Fibroblast of lung (primary cell): Measurements from ENCODE around the gene LOXL3. TPM values are rescaled to one million over a fixed set of nuclear protein-coding genes. Genes with fewer than 3 reads are reported as not detected.
A peak's percentile ranks its signal among the peaks of the same experiment; 100 is the strongest.

ENCODE experiments used
- DNase-seq, 2 donors: peaks; one replicate each; pipeline versions ENCODE4 v3.0.0 to v3.0.0-alpha.2; 2010; ENCODE audit warnings: low read depth in 2 of 2
- H2AFZ ChIP-seq: 2 replicates; pipeline ENCODE4 v1.5.1; 2012; ENCODE audit warnings: low read length, control low read depth, inconsistent platforms
- H3K27ac ChIP-seq: 2 replicates; pipeline ENCODE4 v1.5.1; 2011; ENCODE audit warnings: low read length, control low read depth; ENCODE audit not compliant: insufficient read depth
- H3K27me3 ChIP-seq: 2 replicates; pipeline ENCODE4 v1.5.1; 2011; ENCODE audit warnings: mild to moderate bottlenecking, low read length; ENCODE audit not compliant: control insufficient read depth, insufficient read depth
- H3K36me3 ChIP-seq: 2 replicates; pipeline ENCODE4 v1.5.1; 2011; ENCODE audit warnings: low read length; ENCODE audit not compliant: control insufficient read depth, insufficient read depth
- H3K4me1 ChIP-seq: 2 replicates; pipeline ENCODE4 v1.5.1; 2011; ENCODE audit warnings: low read length; ENCODE audit not compliant: control insufficient read depth, insufficient read depth; ENCODE audit errors: extremely low read depth
- H3K4me2 ChIP-seq: 2 replicates; pipeline ENCODE4 v1.5.1; 2011; ENCODE audit warnings: low read length, control low read depth; ENCODE audit not compliant: insufficient read depth; ENCODE audit errors: extremely low read depth
- H3K4me3 ChIP-seq, 4 experiments: fragments of 200-600 bp in 1 of 4; sonication (generic) in 1 of 4; replicated peaks in 1 of 4; 2 replicates each; pipeline ENCODE4 v1.5.1; 2011 to 2016; ENCODE audit warnings: low read length in 4 of 4, low read depth in 3 of 4, mild to moderate bottlenecking in 3 of 4, control low read depth in 2 of 4, inconsistent platforms in 1 of 4, mixed read lengths in 1 of 4; ENCODE audit not compliant: insufficient read depth in 1 of 4; ENCODE audit errors: control extremely low read depth in 1 of 4
- H3K79me2 ChIP-seq: 2 replicates; pipeline ENCODE4 v1.5.1; 2012; ENCODE audit warnings: mild to moderate bottlenecking, low read length, inconsistent platforms; ENCODE audit not compliant: control insufficient read depth, insufficient read depth
- H3K9ac ChIP-seq: 2 replicates; pipeline ENCODE4 v1.5.1; 2011; ENCODE audit warnings: mild to moderate bottlenecking, low read length, control low read depth; ENCODE audit not compliant: insufficient read depth
- H3K9me3 ChIP-seq: 2 replicates; pipeline ENCODE4 v1.5.1; 2012; ENCODE audit warnings: low read depth, low read length; ENCODE audit not compliant: control insufficient read depth, insufficient read depth
- H4K20me1 ChIP-seq: 2 replicates; pipeline ENCODE4 v1.5.1; 2011; ENCODE audit warnings: low read length; ENCODE audit not compliant: control insufficient read depth, insufficient read depth; ENCODE audit errors: extremely low read depth
- CTCF ChIP-seq, 2 donors: IDR thresholded peaks in 1 of 2; conservative IDR thresholded peaks in 1 of 2; 1 replicate in 1 of 2; 2 replicates in 1 of 2; pipeline ENCODE4 v1.5.1; 2011 to 2012; ENCODE audit warnings: low read length in 2 of 2, control low read depth in 1 of 2, inconsistent platforms in 1 of 2, low read depth in 1 of 2, mild to moderate bottlenecking in 1 of 2
- EZH2 ChIP-seq: IDR thresholded peaks from 2 replicates; pipeline ENCODE4 v1.5.1; 2012; ENCODE audit warnings: low read length, control low read depth, mild to moderate bottlenecking; ENCODE audit errors: missing control alignments
- polyA plus RNA-seq, 2 donors: library from polyadenylated mRNA; depleted of rRNA in 1 of 2; stranded (reverse) in 1 of 2; unstranded in 1 of 2; fragments of >200 nt; gene quantifications; 2 replicates each; pipeline ENCODE4 v1.2.1, GENCODE V29; 2011 to 2012; ENCODE audit warnings: missing spikeins in 1 of 2
- total RNA-seq: library from RNA; depleted of rRNA; stranded (reverse); fragments of >200 nt; gene quantifications from 2 replicates; pipeline ENCODE4 v1.2.1, GENCODE V29; 2014

The LOXL3 gene
- total and polyA plus RNA-seq, 2 donors (not counting 1 experiment from before 2014, with no cell fraction given) = 20.6 to 26.4 TPM

DNA sequence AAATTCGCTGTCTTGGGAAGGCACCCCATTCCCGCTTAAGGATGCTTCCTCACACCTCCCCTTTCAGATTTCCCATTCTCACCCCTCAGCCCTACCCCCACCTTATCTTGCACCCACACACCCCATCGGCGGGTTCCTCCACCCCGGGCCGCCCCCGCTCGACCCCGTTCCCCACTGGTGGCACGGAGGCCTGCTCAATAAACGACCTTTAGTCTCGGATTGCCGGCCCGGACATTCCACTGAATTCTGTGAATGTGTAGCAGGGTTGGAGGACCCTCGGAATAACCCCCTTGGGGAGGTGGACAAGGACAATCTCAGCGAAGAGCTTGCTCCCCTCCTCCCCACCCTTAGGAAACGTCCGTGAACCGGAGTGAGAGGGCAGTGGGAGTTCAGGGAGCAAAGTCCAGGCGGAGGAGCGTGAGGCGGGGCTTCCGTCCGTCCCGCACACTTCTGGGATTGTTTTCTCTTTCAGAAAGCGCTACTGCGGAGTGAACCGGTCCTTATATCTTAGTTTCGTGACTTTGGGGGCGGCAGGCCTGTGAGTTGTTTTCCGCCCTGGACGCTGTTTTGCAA lies 51.5 kb downstream of the LOXL3 start:
- peak overlapping the region; percentile 9 to 69 (median 48) for H3K4me3 ChIP-seq
- H4K20me1 ChIP-seq = no peaks in the 10 kb centered on the region
- peaks cover 15% of the 10 kb centered on the region for H3K79me2 ChIP-seq
- peak overlapping the region; percentile 90 for H3K4me2 ChIP-seq
- H3K9ac ChIP-seq = peak overlapping the region; percentile 48
- TF ChIP-seq CTCF (conservative IDR thresholded peaks at IDR 0.05 in 1 of 2, IDR thresholded peaks at IDR 0.05 in 1 of 2; ENCODE audit: low read depth in 1 of 2, low read length in 2 of 2) (no peak), EZH2 (peak; percentile 39)
- peak overlapping the region; percentile 66 for H2AFZ ChIP-seq
- H3K9me3 ChIP-seq = no peaks in the 10 kb centered on the region
- DNase-seq = no peak
- H3K36me3 ChIP-seq = peaks cover 4% of the 10 kb centered on the region
- H3K4me1 ChIP-seq = peaks cover 17% of the 10 kb centered on the region
- peak overlapping the region; percentile 75 for H3K27ac ChIP-seq
- no peaks in the 10 kb centered on the region for H3K27me3 ChIP-seq

DNA sequence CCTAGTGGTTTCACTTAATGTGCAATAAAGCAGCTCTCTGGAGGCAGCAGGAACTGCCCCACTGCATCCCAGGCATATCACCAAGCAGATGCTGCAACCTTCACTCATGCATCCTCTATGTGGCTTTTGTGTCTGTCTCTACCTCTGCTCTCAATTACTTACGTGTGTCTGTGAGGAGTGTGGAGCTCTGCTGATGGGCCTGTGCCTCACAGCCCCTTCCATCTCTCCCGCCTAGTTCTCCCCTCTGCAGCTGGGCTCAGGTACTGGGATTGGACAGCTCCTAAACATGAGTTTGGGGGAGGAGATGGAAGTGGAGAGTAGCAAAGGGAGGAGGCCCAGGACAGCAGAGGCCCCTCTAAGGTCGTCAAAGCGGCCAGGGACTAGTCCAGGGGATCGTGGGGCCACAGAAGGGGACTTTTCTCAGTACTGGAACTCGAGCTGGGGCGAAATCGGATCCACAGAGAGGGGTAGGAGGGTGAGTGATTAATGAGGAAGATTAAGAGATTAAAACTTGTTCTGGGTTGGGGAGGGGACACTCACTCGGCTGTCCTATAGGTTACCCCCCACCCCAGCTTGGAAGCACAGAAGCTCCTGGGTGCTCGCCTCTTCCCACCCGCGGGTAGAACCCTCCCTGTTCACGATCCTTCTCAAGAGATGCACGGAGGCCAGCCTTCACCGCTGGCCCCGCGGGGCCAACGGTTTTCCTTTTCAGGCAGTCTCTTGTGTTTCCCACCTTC lies 52.2 kb downstream of the LOXL3 start:
- Histone ChIP-seq H3K4me1 (peaks cover 14% of the 10 kb centered on the region), H2AFZ (no peak overlapping the region), H3K4me3 (no peak overlapping the region), H3K4me2 (no peak overlapping the region), H4K20me1 (no peaks in the 10 kb centered on the region), H3K9me3 (no peaks in the 10 kb centered on the region), H3K27me3 (no peaks in the 10 kb centered on the region), H3K79me2 (peaks cover 9% of the 10 kb centered on the region), H3K36me3 (peaks cover 2% of the 10 kb centered on the region), H3K9ac (no peak overlapping the region), H3K27ac (no peak overlapping the region)
- TF ChIP-seq CTCF (conservative IDR thresholded peaks at IDR 0.05 in 1 of 2, IDR thresholded peaks at IDR 0.05 in 1 of 2; ENCODE audit: low read depth in 1 of 2, low read length in 2 of 2) = no peak
- no peak for TF ChIP-seq EZH2
- DNase-seq = no peak

DNA sequence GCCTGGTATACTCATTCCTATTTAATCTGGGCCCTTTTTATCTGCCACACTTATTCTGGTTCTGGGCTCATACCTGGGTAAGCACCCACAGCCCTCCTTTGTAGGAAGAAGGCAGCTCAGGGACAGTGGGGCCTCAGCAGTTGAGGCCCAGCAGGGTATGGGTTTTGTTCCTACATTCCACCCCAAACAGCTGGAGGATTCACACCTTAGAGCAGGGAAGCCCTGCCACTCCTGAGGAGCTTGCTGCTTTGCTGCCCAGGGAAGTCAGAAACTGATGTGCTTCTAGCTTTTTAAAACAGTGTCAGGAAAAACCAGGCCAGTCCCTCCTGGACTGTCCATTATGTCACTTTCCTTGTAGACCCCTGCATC lies 53.2 kb downstream of the LOXL3 start:
- Histone ChIP-seq H3K4me2 (no peak overlapping the region), H3K27ac (no peak overlapping the region), H3K79me2 (peaks cover 3% of the 10 kb centered on the region), H3K9ac (no peak overlapping the region), H4K20me1 (no peaks in the 10 kb centered on the region), H3K9me3 (no peaks in the 10 kb centered on the region), H2AFZ (no peak overlapping the region), H3K4me1 (peaks cover 11% of the 10 kb centered on the region), H3K4me3 (no peak overlapping the region), H3K27me3 (no peaks in the 10 kb centered on the region), H3K36me3 (peaks cover 2% of the 10 kb centered on the region)
- no peak for DNase-seq
- TF ChIP-seq EZH2 (no peak), CTCF (conservative IDR thresholded peaks at IDR 0.05 in 1 of 2, IDR thresholded peaks at IDR 0.05 in 1 of 2; ENCODE audit: low read depth in 1 of 2, low read length in 2 of 2) (no peak)
